ENCODE results near the gene HELZ. TPM values are rescaled to one million over a fixed set of nuclear protein-coding genes. Genes with fewer than 3 reads are reported as not detected.
A peak's percentile ranks its signal among the peaks of the same experiment; 100 is the strongest.

Gene HELZ
- total RNA-seq, 1 experiment from 2014 or later: 40.5 TPM

DNA sequence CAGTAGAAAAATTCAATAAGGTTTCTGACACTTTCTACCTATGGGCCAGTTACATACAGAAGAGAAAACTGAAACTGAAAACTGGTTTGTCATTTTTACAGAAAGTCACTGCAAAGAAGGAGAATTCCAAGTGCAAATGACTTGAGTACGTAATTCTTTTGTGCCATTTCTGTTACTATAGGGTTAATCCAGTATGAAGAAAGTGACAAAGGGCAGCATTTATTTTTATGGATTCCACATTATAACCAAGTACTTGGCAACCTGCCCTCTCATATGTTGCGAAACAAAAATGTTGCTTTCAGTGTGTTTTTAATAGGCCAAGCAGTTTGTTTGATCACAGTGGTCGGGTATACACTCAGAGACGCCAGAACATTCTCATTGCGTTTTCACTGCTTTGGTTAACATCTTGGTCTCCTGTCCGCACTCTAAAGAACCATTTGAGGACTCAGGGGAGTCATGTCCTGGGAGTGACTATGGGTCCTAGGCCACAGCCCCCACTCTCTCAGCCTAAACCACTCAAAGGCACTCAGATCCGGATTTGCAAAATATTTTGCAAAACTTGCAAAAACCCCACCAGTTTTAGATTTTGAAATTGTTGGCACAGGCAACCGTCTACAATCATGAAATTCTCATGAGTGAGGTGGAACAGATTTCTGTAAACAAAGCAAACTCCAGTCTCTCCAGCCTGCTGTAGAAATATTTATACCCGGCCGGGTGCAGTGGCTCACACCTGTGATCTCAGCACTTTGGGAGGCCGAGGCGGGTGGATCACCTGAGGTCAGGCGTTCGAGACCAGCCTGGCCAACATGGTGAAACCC is 15.4 kb upstream of the HELZ start:
- no peak overlapping the region for H2AFZ ChIP-seq (ENCODE audit: low read depth, low read length, poor library complexity, severe bottlenecking)
- no peak for ATAC-seq
- POLR2A ChIA-PET: interaction anchor here (0.5 kb wide), 1 partner anchor 95 kb away, joined by 3 read pairs; no protein-coding TSS in a partner anchor

DNA sequence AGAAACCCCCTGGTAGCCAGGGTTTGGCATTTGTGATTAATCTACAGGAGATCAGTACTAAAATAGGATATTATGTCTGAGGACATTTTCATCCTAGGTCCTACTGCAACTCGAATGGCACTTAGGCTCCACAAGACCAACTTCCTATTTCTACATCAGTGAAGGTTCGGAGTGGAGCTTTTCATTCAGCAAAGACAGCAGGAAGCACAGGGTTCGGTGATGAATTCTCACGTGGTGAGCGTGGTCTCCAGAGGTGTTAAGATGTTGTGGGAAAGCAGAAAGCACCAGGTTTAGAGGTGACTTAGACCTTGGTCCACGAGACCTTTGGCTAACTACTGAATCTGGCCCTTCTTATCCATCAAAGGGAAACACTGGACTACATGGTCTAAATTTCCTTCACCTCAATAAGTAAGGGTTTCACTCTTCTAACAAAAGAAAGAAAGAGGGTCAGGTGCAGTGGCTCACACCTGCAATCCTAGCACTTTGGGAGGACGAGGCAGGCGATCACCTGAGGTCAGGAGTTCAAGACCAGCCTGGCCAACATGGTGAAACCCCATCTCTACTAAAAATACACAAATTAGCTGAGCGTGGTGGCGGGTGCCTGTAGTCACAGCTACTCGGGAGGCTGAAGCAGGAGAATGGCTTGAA is 13.9 kb upstream of the HELZ start:
- no peak overlapping the region for H3K4me2 ChIP-seq (ENCODE audit: low read length)
- H3K27ac ChIP-seq (ENCODE audit: low read depth, low read length): no peak overlapping the region
- H3K4me3 ChIP-seq (replicated peaks in 1 of 2; ENCODE audit: low read depth in 1 of 2, low read length in 2 of 2): no peak overlapping the region
- no TSS peak for BruUV-seq (replicated peaks)
- TF ChIP-seq POLR2A (IDR thresholded peaks at IDR 0.05; ENCODE audit: borderline replicate concordance, extremely low read depth, insufficient read depth, insufficient read length) (no peak), CBX3 (IDR thresholded peaks at IDR 0.05; ENCODE audit: low read depth) (no peak), ZNF274 (IDR thresholded peaks at IDR 0.05; ENCODE audit: low read depth, low read length) (no peak), SP1 (IDR thresholded peaks at IDR 0.05; ENCODE audit: low read depth) (no peak), POLR2AphosphoS5 (IDR thresholded peaks at IDR 0.05; ENCODE audit: low read depth, low read length) (no peak), TCF7L2 (IDR thresholded peaks at IDR 0.05; ENCODE audit: borderline replicate concordance, extremely low read depth, insufficient read depth, insufficient read length) (no peak), EGR1 (IDR thresholded peaks at IDR 0.05; ENCODE audit: low read depth) (no peak), JUND (IDR thresholded peaks at IDR 0.05) (no peak), CEBPB (IDR thresholded peaks at IDR 0.05; ENCODE audit: low read depth) (no peak), SRF (IDR thresholded peaks at IDR 0.05; ENCODE audit: low read depth) (no peak), ELF1 (IDR thresholded peaks at IDR 0.05; ENCODE audit: borderline replicate concordance, low read depth) (no peak), ATF3 (IDR thresholded peaks at IDR 0.05) (no peak), RAD21 (IDR thresholded peaks at IDR 0.05; ENCODE audit: low read depth) (no peak), EZH2phosphoT487 (IDR thresholded peaks at IDR 0.05; ENCODE audit: borderline replicate concordance) (no peak), SIN3A (IDR thresholded peaks at IDR 0.05; ENCODE audit: low read depth) (no peak), ZFX (IDR thresholded peaks at IDR 0.05) (no peak)
- no peaks in the 10 kb centered on the region for H3K27me3 ChIP-seq (ENCODE audit: insufficient read depth, low read length)
- H4K20me1 ChIP-seq (ENCODE audit: insufficient read depth): no peaks in the 10 kb centered on the region
- no peak overlapping the region for H2AFZ ChIP-seq (ENCODE audit: low read depth, low read length, poor library complexity, severe bottlenecking)
- H3K36me3 ChIP-seq (ENCODE audit: control insufficient read depth in 1 of 2, insufficient read depth in 2 of 2, low read length in 2 of 2): no peaks in the 10 kb centered on the region
- no peaks in the 10 kb centered on the region for H3K9me3 ChIP-seq (ENCODE audit: control insufficient read depth in 1 of 2, insufficient read depth in 1 of 2, low read depth in 1 of 2, low read length in 2 of 2)
- H3K9ac ChIP-seq (ENCODE audit: low read length): no peak overlapping the region
- no peaks in the 10 kb centered on the region for H3K9me2 ChIP-seq (ENCODE audit: insufficient read depth)
- CTCF ChIA-PET: no interaction called here
- ATAC-seq: no peak
- H3K4me1 ChIP-seq (ENCODE audit: control insufficient read depth in 1 of 2, insufficient read depth in 2 of 2, low read length in 2 of 2): no peaks in the 10 kb centered on the region
- no peaks in the 10 kb centered on the region for H3K79me2 ChIP-seq (ENCODE audit: insufficient read depth, low read length)
- POLR2A ChIA-PET: no interaction called here
- DNase-seq (ENCODE audit: low read depth, low spot score): no peak
- RAD21 ChIA-PET (ENCODE audit: low non-redundant PET in 1 of 2, low total read pairs in 2 of 2, uncharacterized antibody in 2 of 2, unreplicated experiment in 2 of 2): no interaction called here
- intact Hi-C loops (cut with micrococcal nuclease): no loop called here

More for the DNA sequence above, 15.4 kb upstream of the HELZ start:
- Histone ChIP-seq H3K36me3 (ENCODE audit: control insufficient read depth in 1 of 2, insufficient read depth in 2 of 2, low read length in 2 of 2) (no peaks in the 10 kb centered on the region), H3K4me2 (ENCODE audit: low read length) (no peak overlapping the region), H4K20me1 (ENCODE audit: insufficient read depth) (no peaks in the 10 kb centered on the region), H3K4me3 (replicated peaks in 1 of 2; ENCODE audit: low read depth in 1 of 2, low read length in 2 of 2) (no peak overlapping the region), H3K9me2 (ENCODE audit: insufficient read depth) (no peaks in the 10 kb centered on the region), H3K9me3 (ENCODE audit: control insufficient read depth in 1 of 2, insufficient read depth in 1 of 2, low read depth in 1 of 2, low read length in 2 of 2) (no peaks in the 10 kb centered on the region), H3K27ac (ENCODE audit: low read depth, low read length) (no peak overlapping the region), H3K4me1 (ENCODE audit: control insufficient read depth in 1 of 2, insufficient read depth in 2 of 2, low read length in 2 of 2) (no peaks in the 10 kb centered on the region), H3K79me2 (ENCODE audit: insufficient read depth, low read length) (no peaks in the 10 kb centered on the region), H3K9ac (ENCODE audit: low read length) (no peak overlapping the region), H3K27me3 (ENCODE audit: insufficient read depth, low read length) (no peaks in the 10 kb centered on the region)
- TF ChIP-seq CEBPB (IDR thresholded peaks at IDR 0.05; ENCODE audit: low read depth): peak; percentile 34; the same call in 1 of the 2 replicates
- TF ChIP-seq RAD21 (IDR thresholded peaks at IDR 0.05; ENCODE audit: low read depth): no peak
- ChIA-PET RAD21 (ENCODE audit: low non-redundant PET in 1 of 2, low total read pairs in 2 of 2, uncharacterized antibody in 2 of 2, unreplicated experiment in 2 of 2) (no interaction called here), CTCF (no interaction called here)
- intact Hi-C loops (cut with micrococcal nuclease): no loop called here
- BruUV-seq (replicated peaks): no TSS peak
- no peak for DNase-seq (ENCODE audit: low read depth, low spot score)
